ENCODE data around the gene SYT9. TPM values are rescaled to one million over a fixed set of nuclear protein-coding genes. Genes with fewer than 3 reads are reported as not detected.

SYT9 gene
- total RNA-seq, 1 donor from 2014 or later, result 7.3 TPM

- DNase-seq (ENCODE audit: low spot score in 2 of 2), result no peak
- no peak for FAIRE-seq
Observed at GRCh38 chr11:7270233-7270865, 18.6 kb downstream of the SYT9 start.

DNA sequence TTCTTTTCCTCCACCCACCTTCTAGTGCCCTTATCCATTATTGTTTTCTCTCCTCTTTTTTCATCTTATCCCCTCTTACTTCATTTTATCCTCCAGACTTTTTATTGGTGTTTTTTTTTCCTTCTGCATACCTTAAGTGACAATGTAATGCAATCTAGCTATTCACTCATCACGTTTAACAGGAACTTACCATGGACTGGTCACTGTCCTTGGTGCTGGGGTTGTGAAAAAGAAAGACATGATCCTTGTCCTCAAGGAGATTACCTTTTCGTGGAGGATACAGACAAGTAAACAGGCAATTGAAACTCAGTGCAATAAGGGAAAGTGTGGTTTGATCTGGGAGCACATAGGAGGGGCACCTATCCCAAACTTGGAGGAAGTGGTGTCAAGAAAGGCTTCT lies 20.7 kb downstream of the SYT9 start:
- no peak for FAIRE-seq
- DNase-seq (ENCODE audit: low spot score in 2 of 2), result no peak

DNA sequence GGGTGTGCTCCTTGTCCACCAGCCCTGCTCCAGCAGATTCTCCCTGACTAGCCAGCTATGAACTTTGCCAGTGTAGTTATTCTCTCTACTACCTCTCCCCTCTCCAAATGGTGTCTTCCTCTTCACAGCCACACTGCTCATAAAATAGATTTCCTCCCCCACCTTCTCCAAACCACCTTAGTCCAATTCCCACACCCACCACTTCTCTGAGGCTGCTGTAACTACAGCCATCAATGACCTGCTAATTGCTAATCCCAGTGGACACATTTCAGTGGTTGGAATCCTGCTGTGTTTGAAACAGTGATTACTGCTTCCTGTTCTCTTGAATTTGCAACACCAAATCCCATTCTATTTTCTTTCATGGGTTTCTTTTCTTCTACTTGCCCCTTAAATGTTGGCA lies 23.4 kb downstream of the SYT9 start:
- FAIRE-seq (no peak), DNase-seq (ENCODE audit: low spot score in 2 of 2) (no peak)

DNA sequence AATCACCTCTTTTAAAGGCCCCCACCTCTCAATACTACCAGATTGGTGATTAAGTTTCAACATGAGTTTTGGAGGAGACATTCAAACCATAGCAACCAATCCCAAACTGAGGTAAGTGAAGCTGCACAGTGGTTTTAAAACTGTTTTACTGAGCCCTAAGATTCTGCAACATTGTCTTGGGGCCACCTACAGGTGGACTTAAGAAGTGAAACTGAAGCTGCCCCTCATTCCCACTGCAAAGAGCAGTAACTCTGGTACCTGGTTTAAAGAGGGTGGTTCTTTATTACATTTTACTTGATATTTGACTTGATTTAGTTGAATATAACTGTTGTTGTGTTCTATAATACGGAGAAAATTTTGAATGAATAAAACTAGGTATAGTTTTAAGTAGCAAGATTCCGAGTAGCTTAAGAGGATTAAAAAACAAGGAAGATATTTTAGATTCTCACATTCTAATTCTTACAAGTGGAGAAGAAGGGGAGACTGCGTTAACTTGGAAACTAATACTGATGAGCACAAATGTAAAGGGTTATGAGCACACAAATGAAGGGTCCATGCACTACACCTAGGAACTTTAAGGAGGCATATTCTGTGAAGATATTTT lies 26.7 kb downstream of the SYT9 start:
- DNase-seq (ENCODE audit: low spot score in 2 of 2) (peak in 1 of 2 donors; percentile 10), FAIRE-seq (no peak)

- DNase-seq (ENCODE audit: low spot score in 2 of 2) (no peak), FAIRE-seq (no peak)
Observed at GRCh38 chr11:7279676-7280075, 28.0 kb downstream of the SYT9 start.

DNA sequence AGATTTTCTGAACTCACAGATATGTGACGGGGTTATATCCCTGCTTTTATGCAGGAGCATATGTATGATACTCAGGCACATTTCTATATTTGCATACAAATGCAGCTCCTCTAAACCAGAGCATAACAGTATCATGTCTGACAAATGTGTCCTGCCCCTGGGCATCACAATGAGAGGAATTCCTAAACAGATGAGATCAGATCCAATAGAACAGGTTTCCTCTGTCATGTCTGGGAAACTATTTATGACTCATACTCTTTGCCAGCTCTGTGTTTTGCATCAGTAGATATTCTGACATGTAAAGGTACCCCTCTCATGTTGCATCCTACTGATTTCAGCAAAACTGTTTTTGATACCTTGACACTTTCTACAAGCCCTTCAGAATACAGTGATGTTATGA lies 29.4 kb downstream of the SYT9 start:
- DNase-seq (ENCODE audit: low spot score in 2 of 2) (no peak), FAIRE-seq (no peak)

DNA sequence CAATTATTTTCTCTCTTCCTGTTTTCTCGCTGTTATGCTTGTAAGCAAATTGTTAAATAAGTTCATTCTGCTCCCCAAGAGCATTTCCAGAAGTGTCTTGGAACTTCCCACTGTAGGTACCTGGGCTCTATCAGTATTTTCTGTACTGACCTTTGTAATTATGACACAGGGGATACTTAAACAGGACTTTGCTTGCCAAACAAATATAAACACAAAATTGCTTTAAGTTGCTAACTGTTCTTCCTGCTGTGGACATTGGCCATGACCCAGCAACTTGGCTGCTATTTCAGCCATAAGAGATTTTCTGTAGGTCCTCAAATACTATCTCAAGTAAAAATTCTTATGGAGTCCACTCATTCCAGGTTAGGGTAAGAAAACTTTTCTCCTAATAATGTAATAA lies 30.1 kb downstream of the SYT9 start:
- FAIRE-seq (no peak), DNase-seq (ENCODE audit: low spot score in 2 of 2) (no peak)

DNA sequence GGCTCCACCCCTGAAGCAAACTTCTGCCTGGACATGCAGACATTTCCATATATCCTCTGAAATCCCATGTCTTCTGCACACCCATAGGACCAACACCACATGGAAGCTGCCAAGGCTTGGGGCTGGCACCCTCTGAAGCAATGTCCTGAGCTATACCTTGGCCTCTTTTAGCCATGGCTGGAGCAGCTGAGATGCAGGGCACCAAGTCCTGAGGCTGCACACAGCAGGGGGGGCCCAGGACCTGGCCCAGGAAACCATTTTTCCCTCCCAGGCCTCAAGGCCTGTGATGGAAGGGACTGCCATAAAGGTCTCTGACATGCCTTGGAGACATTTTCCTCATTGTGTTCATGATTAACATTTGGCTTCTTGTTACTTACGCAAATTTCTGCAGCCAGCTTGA lies 34.5 kb downstream of the SYT9 start:
- FAIRE-seq, result no peak
- DNase-seq (ENCODE audit: low spot score in 2 of 2), result no peak

DNA sequence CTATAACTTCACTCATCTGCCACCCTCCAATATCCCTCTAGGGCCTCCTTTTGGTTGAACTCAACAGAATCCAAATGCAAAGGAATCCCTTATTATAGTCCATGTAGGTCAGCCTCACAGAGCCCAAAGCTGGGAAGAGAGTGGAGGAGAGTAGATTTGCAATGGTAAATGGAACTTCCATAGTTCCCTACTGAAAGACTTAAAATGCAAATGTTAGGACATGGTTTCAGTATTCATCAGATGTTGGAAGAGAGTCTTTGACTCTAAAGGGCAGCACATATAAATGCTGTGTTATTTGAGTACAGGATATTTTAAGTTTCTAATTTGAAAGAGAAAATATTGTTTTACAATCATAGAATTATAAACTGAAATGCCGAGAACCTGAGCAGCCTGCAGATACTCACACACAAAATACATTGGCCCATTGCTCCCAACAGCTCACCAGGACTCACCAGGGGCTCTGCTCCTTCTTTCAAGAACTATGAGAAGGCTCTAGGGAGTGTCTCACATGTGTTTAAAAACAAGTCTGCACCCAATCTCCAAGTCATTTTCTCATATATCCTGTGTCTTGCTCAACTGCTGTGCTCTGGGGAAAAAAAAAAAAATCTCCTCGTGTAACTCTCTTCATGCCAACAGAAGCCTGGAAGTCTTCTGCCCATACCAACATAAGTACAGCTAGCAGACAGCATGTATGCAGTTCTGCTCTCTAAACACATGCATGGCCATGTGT lies 39.6 kb downstream of the SYT9 start:
- FAIRE-seq, result no peak
- DNase-seq (ENCODE audit: low spot score in 2 of 2), result no peak

DNA sequence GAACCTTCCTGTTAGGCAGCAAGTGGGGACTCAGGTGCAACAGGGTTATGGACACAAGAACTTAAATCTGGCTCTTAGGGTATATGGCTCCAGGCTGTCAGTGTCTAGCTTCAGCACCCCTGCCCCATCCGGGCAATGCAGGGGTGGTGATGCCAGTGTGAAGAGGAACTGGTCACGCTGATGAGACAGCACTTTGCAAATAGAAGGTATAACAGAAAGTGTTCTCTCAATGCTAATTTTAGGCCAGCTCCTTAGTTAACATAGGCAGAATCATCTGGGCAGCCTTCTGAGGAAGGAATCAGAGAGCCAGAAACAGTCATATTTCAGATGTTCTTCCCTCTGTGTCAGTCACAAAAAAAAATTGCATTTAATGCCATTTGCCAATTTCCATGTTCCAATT lies 41.2 kb downstream of the SYT9 start:
- no peak for FAIRE-seq

GRCh38 chr11:7299393-7299792 lies 47.7 kb downstream of the SYT9 start:
- FAIRE-seq, result no peak
- no peak for DNase-seq (ENCODE audit: low spot score in 2 of 2)

More for the DNA sequence above, 41.2 kb downstream of the SYT9 start:
- no peak for DNase-seq (ENCODE audit: low spot score in 2 of 2)

- no peak for FAIRE-seq
Observed at GRCh38 chr11:7300281-7300680, 48.6 kb downstream of the SYT9 start.

DNA sequence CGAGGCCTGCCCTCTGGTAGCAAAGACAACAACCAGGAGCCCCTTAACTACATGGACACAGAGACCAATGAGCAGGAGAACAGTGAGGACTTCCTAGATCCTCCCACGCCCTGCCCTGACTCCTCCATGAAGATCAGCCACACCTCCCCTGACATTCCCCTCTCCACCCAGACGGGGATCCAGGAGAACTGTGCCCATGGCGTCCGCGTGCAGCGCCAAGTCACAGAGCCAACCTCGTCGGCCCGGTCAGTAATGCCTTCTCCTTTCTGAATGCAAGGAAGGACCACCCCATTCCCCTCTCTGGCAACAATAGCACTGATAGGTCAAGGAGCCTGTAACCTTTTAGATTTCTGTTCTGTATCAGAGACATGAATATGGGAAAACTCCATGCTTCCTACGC lies 51.4 kb downstream of the SYT9 start:
- FAIRE-seq (no peak), DNase-seq (ENCODE audit: low spot score in 2 of 2) (no peak)

More at GRCh38 chr11:7300281-7300680, 48.6 kb downstream of the SYT9 start:
- no peak for DNase-seq (ENCODE audit: low spot score in 2 of 2)

GRCh38 chr11:7306900-7307299 lies 55.2 kb downstream of the SYT9 start:
- no peak for FAIRE-seq
- DNase-seq (ENCODE audit: low spot score in 2 of 2), result no peak

DNA sequence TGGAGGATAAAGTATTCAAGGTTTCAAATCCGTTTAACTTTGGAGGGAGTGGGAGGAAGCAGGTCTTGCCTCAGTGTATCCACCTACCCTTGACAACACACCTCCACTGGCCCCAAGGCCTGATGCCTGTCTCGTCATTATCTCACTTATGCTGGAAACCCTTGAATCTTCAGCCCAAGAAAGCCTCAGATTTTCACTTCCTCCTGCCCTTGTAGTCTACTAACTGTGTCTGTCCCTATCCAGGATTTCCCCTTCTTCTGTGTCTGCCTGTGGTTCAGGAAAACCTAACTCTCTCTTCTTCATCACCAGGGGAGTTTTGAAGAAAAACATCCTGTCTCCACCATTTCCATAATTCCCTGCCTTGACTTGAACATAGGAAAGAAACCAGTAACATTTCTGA lies 56.1 kb downstream of the SYT9 start:
- DNase-seq (ENCODE audit: low spot score in 2 of 2) (no peak), FAIRE-seq (no peak)

GRCh38 chr11:7311903-7312302 lies 60.2 kb downstream of the SYT9 start:
- FAIRE-seq (no peak), DNase-seq (ENCODE audit: low spot score in 2 of 2) (no peak)

DNA sequence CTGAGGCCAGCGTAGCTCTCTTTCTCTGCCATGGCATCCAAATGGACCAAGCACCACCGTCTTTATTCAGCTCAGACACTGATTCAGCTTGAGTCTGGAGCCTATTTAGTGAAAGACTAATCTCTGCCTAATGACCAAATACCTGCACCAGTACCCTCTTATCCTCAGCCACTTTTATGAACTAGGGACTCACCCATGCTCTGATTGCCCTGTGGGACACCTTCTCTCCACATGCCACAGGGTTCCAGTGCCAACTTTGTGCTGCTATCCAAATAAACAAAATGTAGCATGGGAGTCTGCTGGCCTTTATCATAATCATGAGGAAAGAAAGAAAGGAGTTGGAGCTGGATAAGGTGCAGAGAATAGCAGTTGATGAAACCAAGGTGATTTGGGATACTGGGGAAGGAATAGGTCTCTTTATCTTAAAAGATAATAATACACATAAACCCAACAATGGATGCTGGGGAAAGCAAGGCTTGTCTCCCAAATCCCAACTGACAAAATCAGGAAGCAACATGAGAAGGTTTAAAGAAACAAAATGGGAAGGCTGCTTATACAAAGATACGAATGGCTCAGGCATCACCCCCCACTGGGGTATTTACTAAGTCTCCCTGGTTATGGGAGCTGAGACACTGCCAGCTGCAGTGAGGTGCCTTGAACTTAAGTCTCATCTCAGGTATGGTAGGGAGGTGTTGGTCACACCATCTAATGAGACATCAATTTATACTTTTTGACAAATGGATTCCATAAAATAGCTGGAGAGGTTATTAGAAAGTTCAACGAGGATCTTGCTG lies 63.3 kb downstream of the SYT9 start:
- DNase-seq (ENCODE audit: low spot score in 2 of 2) (no peak), FAIRE-seq (no peak)

- FAIRE-seq, result no peak
- DNase-seq (ENCODE audit: low spot score in 2 of 2), result no peak
Observed at GRCh38 chr11:7319501-7319900, 67.8 kb downstream of the SYT9 start.

GRCh38 chr11:7320306-7320705 lies 68.6 kb downstream of the SYT9 start:
- no peak for FAIRE-seq
- DNase-seq (ENCODE audit: low spot score in 2 of 2), result no peak

- DNase-seq (ENCODE audit: low spot score in 2 of 2) (no peak), FAIRE-seq (no peak)
Observed at GRCh38 chr11:7321473-7322450, 70.1 kb downstream of the SYT9 start.

All from frontal cortex (tissue), 4 donors.